Measurements from ENCODE around the gene MYO1C. TPM values are rescaled to one million over a fixed set of nuclear protein-coding genes. Genes with fewer than 3 reads are reported as not detected.

MYO1C gene
- total and polyA plus RNA-seq, 9 of the 15 experiments (the other 6 are each of a cell fraction or from before 2014, with no cell fraction given) = 0.46 to 32.5 (median 11.6) TPM

DNA sequence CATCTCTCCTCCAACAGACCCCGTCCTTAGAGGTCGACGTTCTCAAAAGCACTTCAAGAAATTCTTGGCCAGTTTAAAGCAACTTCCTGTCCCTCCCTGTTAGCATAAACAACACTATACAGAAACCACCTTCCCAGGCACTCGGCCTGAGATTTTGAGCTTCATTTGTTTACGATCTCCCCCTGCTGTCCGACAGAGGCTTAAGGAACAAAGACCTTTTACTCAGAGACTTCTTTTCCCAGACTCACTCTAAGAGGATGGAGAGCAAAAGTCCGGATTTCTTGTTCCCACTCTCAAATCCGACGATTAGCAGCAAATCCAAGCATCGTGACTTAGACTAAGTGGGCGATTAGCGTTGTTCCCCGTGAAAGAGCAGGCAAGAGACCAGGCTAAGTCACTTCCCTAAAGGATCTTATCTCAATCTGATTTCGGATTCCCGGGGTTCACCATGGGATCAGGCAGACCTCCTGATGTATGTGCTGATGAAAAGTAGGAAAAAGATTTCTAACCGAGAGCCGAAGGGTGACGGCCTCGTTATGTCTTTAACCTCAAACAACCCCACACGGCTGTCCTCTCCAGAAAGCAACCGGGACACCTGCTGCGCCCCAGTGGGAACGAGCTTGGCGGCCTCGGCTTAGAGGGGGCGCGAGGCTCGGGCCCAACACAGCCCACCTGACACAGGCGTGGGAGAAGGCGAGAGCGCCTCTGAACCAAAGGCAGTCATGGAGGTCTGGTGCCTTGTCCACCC lies 23.3 kb upstream of the MYO1C start:
- peaks cover 25% of the 10 kb centered on the region for H3K79me2 ChIP-seq (ENCODE audit: control insufficient read depth, insufficient read depth, low read length)
- peaks cover 20 to 22% of the 10 kb centered on the region in 2 experiments; a peak in 4 of 5 replicates for H3K4me1 ChIP-seq (replicated peaks in 1 of 2; ENCODE audit: control insufficient read depth in 2 of 2, insufficient read depth in 2 of 2, low read length in 2 of 2)
- CTCF ChIA-PET (ENCODE audit: low intra/inter-chr PET ratio) = interaction anchor here (1.4 to 1.5 kb wide), 3 partner anchors 150 to 257 kb away, joined by 6 to 12 read pairs (median 8); no protein-coding TSS in a partner anchor
- no peaks in the 10 kb centered on the region for H3K9me3 ChIP-seq (replicated peaks; ENCODE audit: control insufficient read depth, insufficient read depth, low read depth, low read length)
- intact Hi-C loops (cut with micrococcal nuclease) = loop anchor here (1.0 to 10.0 kb wide), 4 partner anchors 27 to 241 kb away; partner anchors contain the start of genes BHLHA9, CRK and TRARG1
- peak overlapping the region; percentile 66 to 96 for H3K9ac ChIP-seq (ENCODE audit: insufficient read depth in 1 of 2, low read depth in 2 of 2, low read length in 2 of 2)
- in situ Hi-C loops (cut with MboI) = loop anchor here (10.0 kb wide), 1 partner anchor 241 kb away; the partner anchor contains the start of genes BHLHA9 and TRARG1
- ATAC-seq (peak; percentile 64), DNase-seq (ENCODE audit: extremely low read depth in 1 of 4, low spot score in 3 of 4) (peak in 2 of 4 experiments; percentile 57 to 79), FAIRE-seq (peak; percentile 89)
- no peaks in the 10 kb centered on the region for H4K20me1 ChIP-seq (replicated peaks; ENCODE audit: control insufficient read depth, insufficient read depth, low read length)
- H3K4me3 ChIP-seq = peak overlapping the region; percentile 92
- peak overlapping the region; percentile 66 for H3K27ac ChIP-seq (ENCODE audit: extremely low read depth, low read depth, low read length)
- WGBS (ENCODE audit: insufficient coverage, low coverage, missing lambda C conversion rate) = under 1% methylated on average over 26 of the region's 31 CpGs
- BruUV-seq (replicated peaks) = TSS peak; percentile 66
- peaks cover 25% of the 10 kb centered on the region; the same call in 2 of the 3 replicates for H3K36me3 ChIP-seq (ENCODE audit: control insufficient read depth, insufficient read depth, low read length)
- H2AFZ ChIP-seq (ENCODE audit: low read depth, low read length) = peak overlapping the region; percentile 86
- POLR2A ChIA-PET = interaction anchor here (0.6 to 2.1 kb wide), 21 partner anchors 10 to 1204 kb away, joined by 3 to 9 read pairs (median 4); partner anchors contain the start of gene MYO1C
- no peaks in the 10 kb centered on the region for H3K9me1 ChIP-seq (ENCODE audit: control insufficient read depth, insufficient read depth, low read length)
- H3K27me3 ChIP-seq (ENCODE audit: control insufficient read depth in 2 of 2, insufficient read depth in 2 of 2, low read length in 2 of 2) = no peaks in the 10 kb centered on the region
- peak overlapping the region; percentile 93 for H3K4me2 ChIP-seq (ENCODE audit: insufficient read depth, low read length)
- TF ChIP-seq, protein P1, sequence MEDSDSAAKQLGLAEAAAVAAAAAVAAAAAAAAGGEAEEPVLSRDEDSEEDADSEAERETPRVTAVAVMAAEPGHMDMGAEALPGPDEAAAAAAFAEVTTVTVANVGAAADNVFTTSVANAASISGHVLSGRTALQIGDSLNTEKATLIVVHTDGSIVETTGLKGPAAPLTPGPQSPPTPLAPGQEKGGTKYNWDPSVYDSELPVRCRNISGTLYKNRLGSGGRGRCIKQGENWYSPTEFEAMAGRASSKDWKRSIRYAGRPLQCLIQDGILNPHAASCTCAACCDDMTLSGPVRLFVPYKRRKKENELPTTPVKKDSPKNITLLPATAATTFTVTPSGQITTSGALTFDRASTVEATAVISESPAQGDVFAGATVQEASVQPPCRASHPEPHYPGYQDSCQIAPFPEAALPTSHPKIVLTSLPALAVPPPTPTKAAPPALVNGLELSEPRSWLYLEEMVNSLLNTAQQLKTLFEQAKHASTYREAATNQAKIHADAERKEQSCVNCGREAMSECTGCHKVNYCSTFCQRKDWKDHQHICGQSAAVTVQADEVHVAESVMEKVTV (CRISPR knock-in tag; IDR thresholded peaks at IDR 0.05) = peak; percentile 24; the same call in 1 of the 2 replicates
- TF ChIP-seq ZNF79 (CRISPR knock-in tag; IDR thresholded peaks at IDR 0.05; ENCODE audit: low read depth) (no peak), KAT7 (CRISPR knock-in tag; IDR thresholded peaks at IDR 0.05; ENCODE audit: borderline replicate concordance) (0 out of 2 replicates have a peak, but pooled peaks have one; percentile 37), ZNF584 (CRISPR knock-in tag; IDR thresholded peaks at IDR 0.05; ENCODE audit: low read depth) (no peak), MYC (IDR thresholded peaks at IDR 0.05; ENCODE audit: low read depth, low read length) (0 out of 2 replicates have a peak, but pooled peaks have one; percentile 27), MYC (CRISPR knock-in tag; IDR thresholded peaks at IDR 0.05; ENCODE audit: borderline replicate concordance, low read depth) (no peak), SIN3A (IDR thresholded peaks at IDR 0.05; ENCODE audit: borderline replicate concordance in 2 of 2, control insufficient read depth in 1 of 2, low read depth in 2 of 2, low read length in 2 of 2) (peak in 1 of 2 experiments; percentile 12; a peak in 1 of 4 replicates), BRF1 (IDR thresholded peaks at IDR 0.05; ENCODE audit: borderline replicate concordance, extremely low read depth, insufficient read length) (no peak)
- TF ChIP-seq, protein P2, sequence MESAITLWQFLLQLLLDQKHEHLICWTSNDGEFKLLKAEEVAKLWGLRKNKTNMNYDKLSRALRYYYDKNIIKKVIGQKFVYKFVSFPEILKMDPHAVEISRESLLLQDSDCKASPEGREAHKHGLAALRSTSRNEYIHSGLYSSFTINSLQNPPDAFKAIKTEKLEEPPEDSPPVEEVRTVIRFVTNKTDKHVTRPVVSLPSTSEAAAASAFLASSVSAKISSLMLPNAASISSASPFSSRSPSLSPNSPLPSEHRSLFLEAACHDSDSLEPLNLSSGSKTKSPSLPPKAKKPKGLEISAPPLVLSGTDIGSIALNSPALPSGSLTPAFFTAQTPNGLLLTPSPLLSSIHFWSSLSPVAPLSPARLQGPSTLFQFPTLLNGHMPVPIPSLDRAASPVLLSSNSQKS (CRISPR knock-in tag; IDR thresholded peaks at IDR 0.05) = no peak
- TF ChIP-seq, protein P3, sequence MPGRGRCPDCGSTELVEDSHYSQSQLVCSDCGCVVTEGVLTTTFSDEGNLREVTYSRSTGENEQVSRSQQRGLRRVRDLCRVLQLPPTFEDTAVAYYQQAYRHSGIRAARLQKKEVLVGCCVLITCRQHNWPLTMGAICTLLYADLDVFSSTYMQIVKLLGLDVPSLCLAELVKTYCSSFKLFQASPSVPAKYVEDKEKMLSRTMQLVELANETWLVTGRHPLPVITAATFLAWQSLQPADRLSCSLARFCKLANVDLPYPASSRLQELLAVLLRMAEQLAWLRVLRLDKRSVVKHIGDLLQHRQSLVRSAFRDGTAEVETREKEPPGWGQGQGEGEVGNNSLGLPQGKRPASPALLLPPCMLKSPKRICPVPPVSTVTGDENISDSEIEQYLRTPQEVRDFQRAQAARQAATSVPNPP (IDR thresholded peaks at IDR 0.05; ENCODE audit: borderline replicate concordance, insufficient read depth, insufficient read length) = no peak
- TF ChIP-seq, protein P4, sequence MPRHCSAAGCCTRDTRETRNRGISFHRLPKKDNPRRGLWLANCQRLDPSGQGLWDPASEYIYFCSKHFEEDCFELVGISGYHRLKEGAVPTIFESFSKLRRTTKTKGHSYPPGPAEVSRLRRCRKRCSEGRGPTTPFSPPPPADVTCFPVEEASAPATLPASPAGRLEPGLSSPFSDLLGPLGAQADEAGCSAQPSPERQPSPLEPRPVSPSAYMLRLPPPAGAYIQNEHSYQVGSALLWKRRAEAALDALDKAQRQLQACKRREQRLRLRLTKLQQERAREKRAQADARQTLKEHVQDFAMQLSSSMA (CRISPR knock-in tag; IDR thresholded peaks at IDR 0.05) = no peak
- TF ChIP-seq, protein P5, sequence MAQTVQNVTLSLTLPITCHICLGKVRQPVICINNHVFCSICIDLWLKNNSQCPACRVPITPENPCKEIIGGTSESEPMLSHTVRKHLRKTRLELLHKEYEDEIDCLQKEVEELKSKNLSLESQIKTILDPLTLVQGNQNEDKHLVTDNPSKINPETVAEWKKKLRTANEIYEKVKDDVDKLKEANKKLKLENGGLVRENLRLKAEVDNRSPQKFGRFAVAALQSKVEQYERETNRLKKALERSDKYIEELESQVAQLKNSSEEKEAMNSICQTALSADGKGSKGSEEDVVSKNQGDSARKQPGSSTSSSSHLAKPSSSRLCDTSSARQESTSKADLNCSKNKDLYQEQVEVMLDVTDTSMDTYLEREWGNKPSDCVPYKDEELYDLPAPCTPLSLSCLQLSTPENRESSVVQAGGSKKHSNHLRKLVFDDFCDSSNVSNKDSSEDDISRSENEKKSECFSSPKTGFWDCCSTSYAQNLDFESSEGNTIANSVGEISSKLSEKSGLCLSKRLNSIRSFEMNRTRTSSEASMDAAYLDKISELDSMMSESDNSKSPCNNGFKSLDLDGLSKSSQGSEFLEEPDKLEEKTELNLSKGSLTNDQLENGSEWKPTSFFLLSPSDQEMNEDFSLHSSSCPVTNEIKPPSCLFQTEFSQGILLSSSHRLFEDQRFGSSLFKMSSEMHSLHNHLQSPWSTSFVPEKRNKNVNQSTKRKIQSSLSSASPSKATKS (CRISPR knock-in tag; IDR thresholded peaks at IDR 0.05) = no peak
